ENCODE results near the gene LHFPL2.

GRCh38 chr5:78552729-78553342 is 95.7 kb downstream of the LHFPL2 start:
- TF ChIP-seq GATA2 (IDR thresholded peaks at IDR 0.05; ENCODE audit: low read depth, low read length) (no peak), GATA3 (IDR thresholded peaks at IDR 0.05; ENCODE audit: low read depth, low read length) (no peak)

Measured in SH-SY5Y (cell line).